HG03045 (cell line): ENCODE measurements around the gene SORBS1.
"Not testable (repeated sequence)": the region's sequence is repeated elsewhere in the genome, so short reads cannot be mapped to it uniquely, and the experiment has no call there.

ENCODE experiments used
- ATAC-seq: cut with Tn5 transposase; IDR thresholded peaks from one replicate; pipeline ENCODE4 v1.9.1; 2021; ENCODE audit warnings: mild to moderate bottlenecking, moderate library complexity; ENCODE audit not compliant: unreplicated experiment

Gene SORBS1

GRCh38 chr10:95356190-95356955 is 204.8 kb downstream of the SORBS1 start:
- ATAC-seq = no peak

GRCh38 chr10:95355301-95355700 is 205.9 kb downstream of the SORBS1 start:
- ATAC-seq = no peak

- ATAC-seq = no peak
Observed at GRCh38 chr10:95354110-95354509, 207.1 kb downstream of the SORBS1 start.

GRCh38 chr10:95353123-95353522 is 208.0 kb downstream of the SORBS1 start:
- ATAC-seq = no peak

- ATAC-seq = no peak
Observed at GRCh38 chr10:95352684-95353083, 208.5 kb downstream of the SORBS1 start.

GRCh38 chr10:95350830-95351228 is 210.3 kb downstream of the SORBS1 start:
- no peak for ATAC-seq

- ATAC-seq = no peak
Observed at GRCh38 chr10:95350219-95350829, 210.8 kb downstream of the SORBS1 start.

GRCh38 chr10:95347402-95347766 is 213.8 kb downstream of the SORBS1 start:
- ATAC-seq = not testable (repeated sequence)

- ATAC-seq = no peak
Observed at GRCh38 chr10:95346715-95347401, 214.3 kb downstream of the SORBS1 start.

GRCh38 chr10:95343573-95343972 is 217.6 kb downstream of the SORBS1 start:
- ATAC-seq = no peak

- ATAC-seq = no peak
Observed at GRCh38 chr10:95341716-95342130, 219.4 kb downstream of the SORBS1 start.

- ATAC-seq = no peak
Observed at GRCh38 chr10:95339863-95340262, 221.3 kb downstream of the SORBS1 start.

- ATAC-seq = no peak
Observed at GRCh38 chr10:95337423-95338160, 223.6 kb downstream of the SORBS1 start.

- no peak for ATAC-seq
Observed at GRCh38 chr10:95336702-95337101, 224.5 kb downstream of the SORBS1 start.

- no peak for ATAC-seq
Observed at GRCh38 chr10:95335933-95336699, 225.1 kb downstream of the SORBS1 start.

GRCh38 chr10:95334805-95335144 is 226.4 kb downstream of the SORBS1 start:
- no peak for ATAC-seq

- ATAC-seq = no peak
Observed at GRCh38 chr10:95333997-95334804, 227.0 kb downstream of the SORBS1 start.

GRCh38 chr10:95332666-95333249 is 228.4 kb downstream of the SORBS1 start:
- no peak for ATAC-seq

- ATAC-seq = no peak
Observed at GRCh38 chr10:95331596-95332130, 229.5 kb downstream of the SORBS1 start.
